Limb (tissue), 2 donors: ENCODE measurements around the gene MAP3K20.
A peak's percentile ranks its signal among the peaks of the same experiment; 100 is the strongest.
"Not testable (repeated sequence)": the region's sequence is repeated elsewhere in the genome, so short reads cannot be mapped to it uniquely, and the experiment has no call there.

ENCODE experiments used
- DNase-seq, 2 donors: peaks; one replicate each; pipeline ENCODE4 v3.0.0-alpha.2; 2016; ENCODE audit errors: extremely low spot score in 2 of 2

MAP3K20 gene

GRCh38 chr2:173075781-173076580 is at the start of gene MAP3K20:
Gene MAP3K20 (plus strand): TSS chr2:173075846. CDS start chr2:173091032, 15,186 bp downstream.
- DNase-seq, result peak; percentile 57 to 85

- DNase-seq, result no peak
Measured at GRCh38 chr2:173026479-173026878, 49.2 kb upstream of the MAP3K20 start.

GRCh38 chr2:173027181-173028128 is 48.2 kb upstream of the MAP3K20 start:
- peak; percentile 88 to 91 for DNase-seq

GRCh38 chr2:173028141-173028540 is 47.5 kb upstream of the MAP3K20 start:
- no peak for DNase-seq

- DNase-seq, result no peak
Measured at GRCh38 chr2:173028671-173029070, 47.0 kb upstream of the MAP3K20 start.

GRCh38 chr2:173030561-173031490 is 44.8 kb upstream of the MAP3K20 start:
- no peak for DNase-seq

GRCh38 chr2:173032032-173032431 is 43.6 kb upstream of the MAP3K20 start:
- no peak for DNase-seq

GRCh38 chr2:173033084-173033483 is 42.6 kb upstream of the MAP3K20 start:
- no peak for DNase-seq

- DNase-seq, result no peak
Measured at GRCh38 chr2:173034143-173034542, 41.5 kb upstream of the MAP3K20 start.

- DNase-seq, result no peak
Measured at GRCh38 chr2:173037245-173038120, 38.2 kb upstream of the MAP3K20 start.

- DNase-seq, result not testable (repeated sequence)
Measured at GRCh38 chr2:173038257-173038656, 37.4 kb upstream of the MAP3K20 start.

GRCh38 chr2:173040729-173041128 is 34.9 kb upstream of the MAP3K20 start:
- no peak for DNase-seq

- no peak for DNase-seq
Measured at GRCh38 chr2:173043476-173043875, 32.2 kb upstream of the MAP3K20 start.

GRCh38 chr2:173043897-173044519 is 31.6 kb upstream of the MAP3K20 start:
- no peak for DNase-seq

- DNase-seq, result no peak
Measured at GRCh38 chr2:173044686-173045085, 31.0 kb upstream of the MAP3K20 start.

- no peak for DNase-seq
Measured at GRCh38 chr2:173045181-173045580, 30.5 kb upstream of the MAP3K20 start.

- no peak for DNase-seq
Measured at GRCh38 chr2:173048522-173048896, 27.1 kb upstream of the MAP3K20 start.

- DNase-seq, result peak in 1 of 2 donors; percentile 55
Measured at GRCh38 chr2:173048897-173049661, 26.6 kb upstream of the MAP3K20 start.

- no peak for DNase-seq
Measured at GRCh38 chr2:173049831-173050230, 25.8 kb upstream of the MAP3K20 start.
